ENCODE results near the gene RABGAP1L. TPM values are rescaled to one million over a fixed set of nuclear protein-coding genes. Genes with fewer than 3 reads are reported as not detected.
"Not testable (repeated sequence)": the region's sequence is repeated elsewhere in the genome, so short reads cannot be mapped to it uniquely, and the experiment has no call there.

The RABGAP1L gene
- polyA plus RNA-seq, 1 donor = 51.9 TPM

DNA sequence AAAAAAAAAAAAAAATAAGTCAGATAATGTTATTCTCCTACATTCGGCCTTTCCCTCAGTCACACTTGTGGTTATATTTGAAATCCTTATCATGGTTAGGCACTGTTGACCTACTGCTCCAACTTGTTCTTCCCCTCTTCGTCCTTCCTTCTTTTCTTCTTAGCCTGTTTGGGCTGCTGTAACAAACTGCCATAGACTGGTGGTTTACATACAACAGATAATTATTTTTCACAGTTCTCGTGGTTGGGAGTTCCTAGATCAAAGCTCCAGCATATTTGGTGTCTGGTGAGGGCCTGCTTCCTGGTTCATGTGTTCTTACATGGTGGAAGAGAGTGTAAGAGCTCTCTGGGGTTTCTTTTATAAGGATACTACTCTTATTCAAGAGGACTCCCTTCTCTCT, 73.4 kb downstream of the RABGAP1L start:
- Histone ChIP-seq H3K4me1 (ENCODE audit: control insufficient read depth, insufficient read depth, low read length) (no peaks in the 10 kb centered on the region), H3K36me3 (ENCODE audit: control insufficient read depth, insufficient read depth, low read length) (peaks cover 15% of the 10 kb centered on the region), H3K27me3 (ENCODE audit: control insufficient read depth, insufficient read depth, low read length) (no peaks in the 10 kb centered on the region), H3K9me3 (ENCODE audit: control insufficient read depth, low read depth, low read length) (no peaks in the 10 kb centered on the region), H3K4me3 (ENCODE audit: low read length) (no peak overlapping the region), H3K27ac (ENCODE audit: low read length) (no peak overlapping the region)
- WGBS (ENCODE audit: insufficient coverage, low lambda C conversion rate) = no CpG with 5 or more reads among the region's 3 CpGs
- DNase-seq = no peak

DNA sequence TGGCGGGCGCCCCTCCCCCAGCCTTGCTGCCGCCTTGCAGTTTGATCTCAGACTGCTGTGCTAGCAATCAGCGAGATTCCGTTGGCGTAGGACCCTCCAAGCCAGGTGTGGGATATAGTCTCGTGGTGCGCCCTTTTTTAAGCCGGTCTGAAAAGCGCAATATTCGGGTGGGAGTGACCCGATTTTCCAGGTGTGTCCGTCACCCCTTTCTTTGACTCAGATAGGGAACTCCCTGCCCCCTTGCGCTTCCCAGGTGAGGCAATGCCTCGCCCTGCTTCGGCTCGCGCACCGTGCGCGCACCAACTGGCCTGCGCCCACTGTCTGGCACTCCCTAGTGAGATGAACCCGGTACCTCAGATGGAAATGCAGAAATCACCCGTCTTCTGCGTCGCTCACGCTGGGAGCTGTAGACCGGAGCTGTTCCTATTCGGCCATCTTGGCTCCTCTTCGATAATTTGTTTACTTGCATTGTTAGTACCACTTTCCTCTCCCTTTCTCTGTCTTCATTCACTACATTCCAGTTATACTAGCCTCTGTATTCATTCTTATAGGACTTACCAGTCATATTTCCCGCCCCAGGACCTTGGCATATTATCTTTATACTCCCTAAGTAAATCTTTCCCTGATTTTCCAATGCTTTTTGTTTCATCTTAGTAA, 79.7 kb downstream of the RABGAP1L start:
- H3K4me3 ChIP-seq (ENCODE audit: low read length); H3K27me3 ChIP-seq (ENCODE audit: control insufficient read depth, insufficient read depth, low read length); DNase-seq; H3K9me3 ChIP-seq (ENCODE audit: control insufficient read depth, low read depth, low read length); H3K4me1 ChIP-seq (ENCODE audit: control insufficient read depth, insufficient read depth, low read length); H3K27ac ChIP-seq (ENCODE audit: low read length): not testable (repeated sequence)
- WGBS (ENCODE audit: insufficient coverage, low lambda C conversion rate) = 84% methylated on average over 3 of the region's 31 CpGs
- H3K36me3 ChIP-seq (ENCODE audit: control insufficient read depth, insufficient read depth, low read length) = peaks cover 11% of the 10 kb centered on the region

DNA sequence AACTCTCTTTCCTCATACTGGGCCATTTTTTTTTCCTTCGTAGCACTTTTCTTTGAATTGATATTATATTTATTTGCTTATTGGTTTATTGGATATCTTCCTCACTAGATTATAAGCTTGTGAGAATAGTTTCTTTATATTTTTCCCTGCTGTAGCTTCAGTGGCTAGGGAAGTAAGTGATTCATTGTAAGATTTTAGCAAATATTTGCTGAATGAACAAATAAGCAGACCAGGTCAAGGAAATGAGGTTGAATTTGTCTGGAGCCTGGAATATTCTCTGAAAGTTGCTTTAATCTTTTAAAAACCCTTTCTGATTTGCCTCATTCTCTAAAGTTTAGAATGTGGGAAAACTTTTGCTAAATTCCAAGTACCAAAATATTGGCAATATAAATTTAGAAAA, 80.2 kb downstream of the RABGAP1L start:
- Histone ChIP-seq H3K4me1 (ENCODE audit: control insufficient read depth, insufficient read depth, low read length) (no peaks in the 10 kb centered on the region), H3K4me3 (ENCODE audit: low read length) (no peak overlapping the region), H3K27ac (ENCODE audit: low read length) (no peak overlapping the region), H3K36me3 (ENCODE audit: control insufficient read depth, insufficient read depth, low read length) (peaks cover 15% of the 10 kb centered on the region), H3K9me3 (ENCODE audit: control insufficient read depth, low read depth, low read length) (no peaks in the 10 kb centered on the region), H3K27me3 (ENCODE audit: control insufficient read depth, insufficient read depth, low read length) (no peaks in the 10 kb centered on the region)
- DNase-seq = no peak
- 100% methylated on average over 1 of the region's 1 CpG for WGBS (ENCODE audit: insufficient coverage, low lambda C conversion rate)

DNA sequence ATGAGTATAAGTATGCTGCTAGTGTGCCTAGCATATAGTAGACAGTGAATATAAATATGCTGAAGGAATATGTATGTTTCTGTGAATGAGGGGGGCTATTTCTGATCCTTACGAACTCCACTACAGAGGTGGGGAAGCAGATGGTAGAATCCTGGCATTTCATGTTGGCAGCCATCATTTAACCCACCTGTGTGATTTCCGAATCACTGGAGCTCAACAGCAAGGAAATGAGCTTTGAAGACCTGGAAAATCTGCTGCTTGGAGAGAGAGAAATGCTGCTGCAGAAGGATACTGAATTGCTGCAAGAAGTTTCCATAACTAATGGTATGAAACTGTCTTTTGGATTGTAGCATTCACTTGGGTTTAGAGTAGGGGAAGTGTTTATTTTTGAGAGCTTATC, 83.5 kb downstream of the RABGAP1L start:
- H3K4me1 ChIP-seq (ENCODE audit: control insufficient read depth, insufficient read depth, low read length) = no peaks in the 10 kb centered on the region
- no peak overlapping the region for H3K27ac ChIP-seq (ENCODE audit: low read length)
- no peak for DNase-seq
- H3K4me3 ChIP-seq (ENCODE audit: low read length) = no peak overlapping the region
- no peaks in the 10 kb centered on the region for H3K9me3 ChIP-seq (ENCODE audit: control insufficient read depth, low read depth, low read length)
- H3K36me3 ChIP-seq (ENCODE audit: control insufficient read depth, insufficient read depth, low read length) = peaks cover 15% of the 10 kb centered on the region
- no peaks in the 10 kb centered on the region for H3K27me3 ChIP-seq (ENCODE audit: control insufficient read depth, insufficient read depth, low read length)
- WGBS (ENCODE audit: insufficient coverage, low lambda C conversion rate) = no CpG with 5 or more reads among the region's 2 CpGs

DNA sequence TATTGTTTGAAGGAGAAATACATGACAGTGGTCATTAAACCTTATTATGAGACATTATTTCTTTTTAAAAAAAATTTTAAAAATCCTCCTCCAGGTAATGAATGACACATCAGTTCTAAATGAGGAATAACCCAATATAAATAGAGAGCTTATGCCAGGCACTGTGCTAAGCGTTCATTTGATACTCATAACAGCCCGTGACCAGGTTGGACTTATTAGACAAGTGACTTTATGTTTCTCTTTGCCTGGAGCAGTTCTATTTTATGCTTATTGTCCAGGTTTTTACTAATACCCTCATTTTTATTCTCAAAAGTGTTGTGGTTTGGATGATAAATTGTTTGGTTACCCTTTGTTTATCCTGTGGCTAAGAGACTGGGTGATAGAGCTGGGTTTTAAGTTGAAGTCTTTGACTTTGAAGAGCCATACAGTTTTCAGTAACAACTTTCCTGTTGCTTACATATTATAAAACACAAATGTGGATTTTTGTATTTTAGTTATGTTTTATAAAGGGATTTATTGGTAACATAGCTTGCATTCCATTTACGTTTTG, 84.2 kb downstream of the RABGAP1L start:
- H3K4me1 ChIP-seq (ENCODE audit: control insufficient read depth, insufficient read depth, low read length) = no peaks in the 10 kb centered on the region
- no peak overlapping the region for H3K27ac ChIP-seq (ENCODE audit: low read length)
- no peaks in the 10 kb centered on the region for H3K27me3 ChIP-seq (ENCODE audit: control insufficient read depth, insufficient read depth, low read length)
- peaks cover 15% of the 10 kb centered on the region for H3K36me3 ChIP-seq (ENCODE audit: control insufficient read depth, insufficient read depth, low read length)
- 100% methylated on average over 1 of the region's 3 CpGs for WGBS (ENCODE audit: insufficient coverage, low lambda C conversion rate)
- no peaks in the 10 kb centered on the region for H3K9me3 ChIP-seq (ENCODE audit: control insufficient read depth, low read depth, low read length)
- no peak overlapping the region for H3K4me3 ChIP-seq (ENCODE audit: low read length)
- no peak for DNase-seq

DNA sequence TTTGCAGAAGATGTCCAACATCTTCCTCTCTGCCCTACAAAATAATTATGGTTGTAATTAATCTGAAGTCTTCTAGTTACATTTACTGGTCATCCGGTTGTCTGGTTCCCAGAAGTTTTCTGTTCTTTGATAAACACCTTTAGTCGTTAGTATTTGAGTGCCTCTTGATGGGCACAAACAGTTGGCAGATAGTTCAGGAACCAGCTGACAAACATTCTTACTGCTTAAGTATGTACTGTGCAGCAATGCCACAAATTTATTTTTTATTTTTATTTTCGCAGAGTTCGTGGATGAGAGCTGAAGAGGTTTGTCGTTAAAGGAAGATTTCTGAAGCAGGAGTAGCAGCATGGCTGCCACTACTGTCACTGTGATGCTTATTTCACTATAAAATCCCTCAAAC, 84.7 kb downstream of the RABGAP1L start:
- H3K36me3 ChIP-seq (ENCODE audit: control insufficient read depth, insufficient read depth, low read length) = peaks cover 15% of the 10 kb centered on the region
- 100% methylated on average over 1 of the region's 5 CpGs for WGBS (ENCODE audit: insufficient coverage, low lambda C conversion rate)

DNA sequence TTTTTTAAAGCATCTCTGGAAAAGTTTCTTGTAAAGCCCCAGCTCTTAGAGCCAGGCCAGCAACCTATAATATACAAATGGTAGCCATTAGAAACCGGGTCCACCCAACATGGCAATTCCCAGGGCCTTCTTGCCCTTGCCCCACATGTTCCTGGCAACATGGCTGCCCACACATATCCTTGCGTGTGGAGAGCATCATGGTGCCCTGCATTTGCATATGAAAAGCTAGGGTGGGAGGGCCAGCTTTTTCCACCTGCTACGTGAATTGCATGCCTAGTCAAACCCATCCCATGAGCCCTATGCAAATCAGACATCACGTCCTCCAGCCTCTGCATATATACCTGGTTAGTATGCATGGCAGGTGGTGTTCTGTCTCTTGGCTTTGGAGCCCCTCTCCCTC, 88.2 kb downstream of the RABGAP1L start:
- Histone ChIP-seq H3K27ac (ENCODE audit: low read length) (no peak overlapping the region), H3K27me3 (ENCODE audit: control insufficient read depth, insufficient read depth, low read length) (no peaks in the 10 kb centered on the region), H3K9me3 (ENCODE audit: control insufficient read depth, low read depth, low read length) (no peaks in the 10 kb centered on the region), H3K36me3 (ENCODE audit: control insufficient read depth, insufficient read depth, low read length) (peaks cover 11% of the 10 kb centered on the region), H3K4me1 (ENCODE audit: control insufficient read depth, insufficient read depth, low read length) (no peaks in the 10 kb centered on the region), H3K4me3 (ENCODE audit: low read length) (no peak overlapping the region)
- DNase-seq = no peak
- no CpG with 5 or more reads among the region's 4 CpGs for WGBS (ENCODE audit: insufficient coverage, low lambda C conversion rate)

More for the DNA sequence above, 84.7 kb downstream of the RABGAP1L start:
- H3K27me3 ChIP-seq (ENCODE audit: control insufficient read depth, insufficient read depth, low read length) = no peaks in the 10 kb centered on the region
- no peaks in the 10 kb centered on the region for H3K9me3 ChIP-seq (ENCODE audit: control insufficient read depth, low read depth, low read length)
- no peak overlapping the region for H3K27ac ChIP-seq (ENCODE audit: low read length)
- no peak overlapping the region for H3K4me3 ChIP-seq (ENCODE audit: low read length)
- DNase-seq = no peak
- no peaks in the 10 kb centered on the region for H3K4me1 ChIP-seq (ENCODE audit: control insufficient read depth, insufficient read depth, low read length)

DNA sequence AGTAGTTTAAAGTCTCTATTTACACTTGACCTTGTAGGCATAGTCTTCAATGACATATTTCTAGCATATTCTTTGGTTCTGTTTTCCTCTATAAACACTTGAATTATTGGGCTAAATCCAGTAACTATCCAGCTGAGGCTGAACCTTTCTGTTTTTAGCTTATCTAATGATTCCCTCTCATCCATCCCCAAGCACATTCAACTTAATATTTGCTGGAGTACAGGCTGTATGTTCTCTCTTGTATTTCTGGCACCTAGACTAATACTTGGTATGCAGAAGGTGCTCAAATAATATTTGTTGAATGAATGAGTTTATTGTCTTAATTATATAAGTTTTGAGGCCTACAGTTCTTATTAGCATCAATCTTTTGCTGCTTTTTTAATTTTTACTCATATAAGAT, 88.7 kb downstream of the RABGAP1L start:
- no peaks in the 10 kb centered on the region for H3K9me3 ChIP-seq (ENCODE audit: control insufficient read depth, low read depth, low read length)
- DNase-seq = no peak
- H3K27ac ChIP-seq (ENCODE audit: low read length) = no peak overlapping the region
- H3K4me1 ChIP-seq (ENCODE audit: control insufficient read depth, insufficient read depth, low read length) = no peaks in the 10 kb centered on the region
- no peaks in the 10 kb centered on the region for H3K27me3 ChIP-seq (ENCODE audit: control insufficient read depth, insufficient read depth, low read length)
- H3K4me3 ChIP-seq (ENCODE audit: low read length) = no peak overlapping the region
- peaks cover 6% of the 10 kb centered on the region for H3K36me3 ChIP-seq (ENCODE audit: control insufficient read depth, insufficient read depth, low read length)

DNA sequence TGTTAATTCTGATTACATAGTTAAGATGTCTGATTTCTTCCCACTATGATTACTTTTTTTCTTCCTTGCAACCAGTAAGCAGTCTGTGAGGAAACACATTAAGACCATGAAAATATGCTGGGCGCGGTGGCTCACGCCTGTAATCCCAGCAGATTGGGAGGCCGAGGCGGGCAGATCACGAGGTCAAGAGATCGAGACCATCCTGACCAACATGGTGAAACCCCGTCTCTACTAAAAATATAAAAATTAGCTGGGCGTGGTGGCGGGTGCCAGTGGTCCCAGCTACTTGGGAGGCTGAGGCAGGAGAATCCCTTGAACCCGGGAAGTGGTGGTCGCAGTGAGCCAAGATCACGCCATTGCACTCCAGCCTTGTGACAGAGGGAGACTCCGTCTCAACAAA, 97.1 kb downstream of the RABGAP1L start:
- H3K4me1 ChIP-seq (ENCODE audit: control insufficient read depth, insufficient read depth, low read length); H3K9me3 ChIP-seq (ENCODE audit: control insufficient read depth, low read depth, low read length); H3K4me3 ChIP-seq (ENCODE audit: low read length); DNase-seq; H3K27me3 ChIP-seq (ENCODE audit: control insufficient read depth, insufficient read depth, low read length); H3K27ac ChIP-seq (ENCODE audit: low read length); H3K36me3 ChIP-seq (ENCODE audit: control insufficient read depth, insufficient read depth, low read length): not testable (repeated sequence)
- WGBS (ENCODE audit: insufficient coverage, low lambda C conversion rate) = no CpG with 5 or more reads among the region's 14 CpGs

DNA sequence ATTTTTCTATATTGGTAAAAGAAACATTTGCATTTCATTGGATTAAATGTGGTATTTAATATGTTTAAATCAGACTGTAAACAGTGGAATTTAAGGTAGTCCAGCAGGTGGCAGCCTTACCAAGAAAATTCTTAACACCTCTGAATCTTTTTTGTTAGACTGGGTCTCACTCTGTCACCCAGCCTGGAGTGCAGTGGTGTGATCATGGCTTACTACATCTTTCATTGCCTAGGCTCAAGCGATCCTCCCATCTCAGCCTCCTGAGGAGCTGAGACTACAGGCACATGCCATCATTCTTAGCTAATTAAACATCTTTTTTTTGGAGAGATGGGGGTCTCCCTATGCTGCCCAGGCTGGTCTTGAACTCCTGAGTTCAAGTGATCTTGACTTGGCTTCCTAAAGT, 98.8 kb downstream of the RABGAP1L start:
- Histone ChIP-seq H3K27me3 (ENCODE audit: control insufficient read depth, insufficient read depth, low read length) (no peaks in the 10 kb centered on the region), H3K4me3 (ENCODE audit: low read length) (no peak overlapping the region), H3K36me3 (ENCODE audit: control insufficient read depth, insufficient read depth, low read length) (peaks cover 4% of the 10 kb centered on the region), H3K4me1 (ENCODE audit: control insufficient read depth, insufficient read depth, low read length) (no peaks in the 10 kb centered on the region), H3K9me3 (ENCODE audit: control insufficient read depth, low read depth, low read length) (no peaks in the 10 kb centered on the region), H3K27ac (ENCODE audit: low read length) (no peak overlapping the region)
- DNase-seq = peak in 1 of 2 donors; percentile 10
- no CpG with 5 or more reads among the region's 1 CpG for WGBS (ENCODE audit: insufficient coverage, low lambda C conversion rate)

Data from large intestine (tissue), 3 donors.